ENCODE measurements around the gene MED13L. TPM values are rescaled to one million over a fixed set of nuclear protein-coding genes. Genes with fewer than 3 reads are reported as not detected.
A peak's percentile ranks its signal among the peaks of the same experiment; 100 is the strongest.

Gene MED13L
- total and polyA plus RNA-seq, 8 donors = 92.4 to 123 (median 97.0) TPM

DNA sequence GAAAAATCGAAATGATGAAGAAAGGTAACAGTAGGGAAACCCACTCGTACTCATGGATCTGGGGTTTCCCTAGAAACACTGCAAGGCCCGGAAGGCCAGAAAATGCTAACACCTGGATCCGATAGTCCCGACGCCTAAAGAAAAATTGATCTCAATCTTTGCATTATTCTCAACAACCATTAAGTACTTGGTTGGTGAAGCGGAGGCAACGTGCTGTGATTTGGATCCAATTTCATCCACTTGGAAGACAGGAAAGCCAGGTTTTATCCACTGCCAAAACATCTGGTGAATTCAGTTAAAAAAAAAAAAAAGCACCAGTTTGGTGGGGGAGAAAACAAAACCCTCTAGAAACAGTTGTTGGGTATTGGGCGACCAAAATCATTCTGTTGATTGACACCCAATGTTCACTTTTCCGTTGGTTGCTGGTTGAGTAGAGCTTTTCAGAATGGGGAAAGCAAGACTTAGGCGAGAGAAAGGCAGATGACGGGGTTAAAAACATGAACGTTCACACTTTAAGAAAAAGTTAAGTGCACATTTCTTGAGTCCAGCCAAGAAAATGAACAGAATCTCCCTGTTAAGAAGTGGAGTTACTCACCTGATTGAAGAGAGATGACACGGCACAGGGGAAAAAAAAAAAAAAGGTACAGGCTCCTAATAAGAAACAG is 41.9 kb upstream of the MED13L start:
- Histone ChIP-seq H3K4me3 (no peak overlapping the region), H3K27ac (peak overlapping the region in 1 of 2 donors; percentile 64), H3K4me1 (peaks cover 8 to 39% of the 10 kb centered on the region in 2 donors), H3K36me3 (no peaks in the 10 kb centered on the region), H3K9me3 (no peaks in the 10 kb centered on the region), H3K27me3 (no peaks in the 10 kb centered on the region)
- ATAC-seq (no peak), DNase-seq (no peak)
- TF ChIP-seq, protein P1, sequence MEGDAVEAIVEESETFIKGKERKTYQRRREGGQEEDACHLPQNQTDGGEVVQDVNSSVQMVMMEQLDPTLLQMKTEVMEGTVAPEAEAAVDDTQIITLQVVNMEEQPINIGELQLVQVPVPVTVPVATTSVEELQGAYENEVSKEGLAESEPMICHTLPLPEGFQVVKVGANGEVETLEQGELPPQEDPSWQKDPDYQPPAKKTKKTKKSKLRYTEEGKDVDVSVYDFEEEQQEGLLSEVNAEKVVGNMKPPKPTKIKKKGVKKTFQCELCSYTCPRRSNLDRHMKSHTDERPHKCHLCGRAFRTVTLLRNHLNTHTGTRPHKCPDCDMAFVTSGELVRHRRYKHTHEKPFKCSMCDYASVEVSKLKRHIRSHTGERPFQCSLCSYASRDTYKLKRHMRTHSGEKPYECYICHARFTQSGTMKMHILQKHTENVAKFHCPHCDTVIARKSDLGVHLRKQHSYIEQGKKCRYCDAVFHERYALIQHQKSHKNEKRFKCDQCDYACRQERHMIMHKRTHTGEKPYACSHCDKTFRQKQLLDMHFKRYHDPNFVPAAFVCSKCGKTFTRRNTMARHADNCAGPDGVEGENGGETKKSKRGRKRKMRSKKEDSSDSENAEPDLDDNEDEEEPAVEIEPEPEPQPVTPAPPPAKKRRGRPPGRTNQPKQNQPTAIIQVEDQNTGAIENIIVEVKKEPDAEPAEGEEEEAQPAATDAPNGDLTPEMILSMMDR (IDR thresholded peaks at IDR 0.05) = no peak
- intact Hi-C loops (cut with DNase I) = no loop called here

DNA sequence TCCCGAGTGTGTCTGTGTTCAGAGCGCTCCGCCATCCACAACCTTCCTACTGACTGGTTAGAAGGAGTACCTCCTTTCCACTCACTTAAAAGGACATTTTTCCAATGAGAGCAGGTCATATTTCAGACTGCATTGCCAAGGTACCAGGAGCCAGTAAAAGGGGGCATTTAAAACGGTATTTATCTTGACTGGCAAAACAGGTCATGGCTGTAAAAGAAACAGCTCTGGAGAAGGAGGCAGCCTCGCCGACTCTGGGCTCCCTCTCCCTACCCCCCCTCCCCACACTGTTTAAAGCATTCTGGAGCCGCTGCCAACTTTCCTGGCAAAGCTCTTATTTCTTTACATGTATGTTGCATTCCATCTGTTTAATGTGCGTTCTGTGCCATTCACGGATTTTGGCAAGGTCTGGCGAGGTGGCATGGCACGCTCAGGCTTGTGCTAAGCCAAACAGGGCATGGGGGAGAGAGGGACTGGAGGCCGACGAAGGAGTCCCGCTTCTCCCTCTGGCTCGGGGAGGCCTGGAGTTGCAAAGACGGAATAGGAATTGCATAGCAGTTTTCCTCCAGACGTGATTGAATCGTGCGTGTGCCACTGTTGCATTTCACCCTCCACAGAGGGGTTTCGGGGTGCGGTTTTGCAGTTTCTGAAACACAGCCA is 41.2 kb upstream of the MED13L start:
- peak in 1 of 4 donors; percentile 80 for DNase-seq
- Histone ChIP-seq H3K9me3 (no peaks in the 10 kb centered on the region), H3K27me3 (no peaks in the 10 kb centered on the region), H3K36me3 (no peaks in the 10 kb centered on the region), H3K4me3 (peak overlapping the region in 1 of 2 donors; percentile 16), H3K27ac (peak overlapping the region in 1 of 2 donors; percentile 23), H3K4me1 (peaks cover 8 to 33% of the 10 kb centered on the region in 2 donors)
- peak; percentile 66 for ATAC-seq
- intact Hi-C loops (cut with DNase I) = no loop called here
- TF ChIP-seq, protein P1 (IDR thresholded peaks at IDR 0.05) = no peak

DNA sequence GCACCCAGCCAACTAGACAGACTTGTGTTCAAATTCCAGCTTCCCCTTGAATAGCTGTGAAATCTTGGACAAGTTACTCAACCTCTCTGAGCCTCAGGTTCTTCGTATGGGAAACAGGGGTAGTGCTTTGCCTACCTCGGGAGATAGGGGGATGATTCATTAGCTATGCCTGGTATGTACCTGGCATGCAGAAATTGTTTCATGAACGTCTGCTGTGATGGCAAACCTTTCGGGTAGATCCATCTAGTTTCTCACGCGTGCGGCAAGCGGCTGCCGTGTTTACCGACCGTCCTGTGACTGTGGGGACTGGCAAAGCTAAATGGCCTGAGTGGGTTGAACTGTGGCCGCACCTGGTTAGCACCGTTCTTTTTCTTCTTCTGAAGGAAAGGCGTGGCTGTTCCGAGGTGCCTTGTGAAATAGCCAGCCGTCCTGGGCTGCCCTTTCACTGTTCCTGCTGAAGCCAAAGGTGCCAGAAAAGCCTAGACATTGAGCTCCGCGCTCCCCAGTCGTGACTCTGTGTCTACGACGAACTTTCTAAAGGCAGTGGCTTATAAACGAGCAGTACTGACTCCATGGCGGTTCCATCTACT is 40.6 kb upstream of the MED13L start:
- intact Hi-C loops (cut with DNase I) = no loop called here
- H3K36me3 ChIP-seq = no peaks in the 10 kb centered on the region
- peak overlapping the region in 1 of 2 donors; percentile 16 for H3K4me3 ChIP-seq
- ATAC-seq = peak; percentile 71
- peak in 1 of 4 donors; percentile 68 for DNase-seq
- TF ChIP-seq, protein P1 (IDR thresholded peaks at IDR 0.05) = no peak
- no peaks in the 10 kb centered on the region for H3K27me3 ChIP-seq
- peaks cover 8 to 32% of the 10 kb centered on the region in 2 donors for H3K4me1 ChIP-seq
- no peaks in the 10 kb centered on the region for H3K9me3 ChIP-seq
- H3K27ac ChIP-seq = peak overlapping the region in 1 of 2 donors; percentile 23

DNA sequence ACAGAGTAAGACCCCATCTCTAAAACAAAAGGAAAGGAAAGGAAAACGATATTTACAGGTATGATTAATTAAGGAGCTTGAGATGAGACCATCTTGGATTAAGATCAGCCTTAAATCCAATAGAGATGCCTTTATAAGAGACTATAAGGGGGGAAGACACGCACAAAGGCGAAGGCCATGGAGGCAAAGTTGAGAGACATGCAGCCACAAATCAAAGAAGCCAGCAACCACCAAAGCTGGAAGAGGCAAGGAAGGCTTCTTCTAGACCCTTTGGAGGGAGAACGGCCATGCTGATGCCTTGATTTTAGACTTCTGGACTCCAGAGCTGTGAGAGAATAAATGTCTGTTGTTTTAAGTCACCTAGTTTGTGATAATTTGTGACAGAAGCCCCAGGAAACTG is 39.6 kb upstream of the MED13L start:
- Histone ChIP-seq H3K36me3 (no peaks in the 10 kb centered on the region), H3K27ac (no peak overlapping the region), H3K4me1 (peaks cover 8 to 32% of the 10 kb centered on the region in 2 donors), H3K9me3 (no peaks in the 10 kb centered on the region), H3K27me3 (no peaks in the 10 kb centered on the region), H3K4me3 (no peak overlapping the region)
- intact Hi-C loops (cut with DNase I) = no loop called here
- TF ChIP-seq, protein P1 (IDR thresholded peaks at IDR 0.05) = no peak
- ATAC-seq = no peak
- DNase-seq = no peak

DNA sequence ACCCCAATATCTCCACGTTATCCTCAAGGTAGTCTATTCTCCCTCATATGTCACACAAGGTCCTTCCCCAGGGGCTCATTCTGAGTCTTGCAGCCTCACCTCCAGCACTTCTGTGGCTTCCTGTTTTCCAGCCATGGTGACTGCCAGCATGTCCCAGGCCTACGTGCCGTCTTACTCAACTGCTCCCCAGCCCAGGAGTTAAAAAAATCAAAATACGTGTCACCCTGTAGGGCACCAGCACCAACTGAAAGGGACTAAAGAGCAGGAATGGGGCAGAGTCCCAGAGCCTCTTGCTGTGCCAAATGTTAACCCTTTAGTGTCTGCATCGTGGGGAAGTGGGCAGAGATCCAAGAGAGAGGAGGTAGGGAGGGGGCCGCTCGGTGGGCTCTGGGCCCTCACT is 37.0 kb upstream of the MED13L start:
- TF ChIP-seq, protein P1 (IDR thresholded peaks at IDR 0.05) = no peak
- ATAC-seq (no peak), DNase-seq (no peak)
- H3K27ac ChIP-seq = no peak overlapping the region
- no peaks in the 10 kb centered on the region for H3K36me3 ChIP-seq
- H3K4me1 ChIP-seq = peaks cover 7 to 16% of the 10 kb centered on the region in 2 donors
- intact Hi-C loops (cut with DNase I) = no loop called here
- no peak overlapping the region for H3K4me3 ChIP-seq
- no peaks in the 10 kb centered on the region for H3K27me3 ChIP-seq
- H3K9me3 ChIP-seq = peaks cover 0 to 6% of the 10 kb centered on the region in 2 donors

All from left lung (tissue), 10 donors.